GM18502 (cell line): ENCODE data around the gene FHIT.

Experiments
- ATAC-seq: cut with Tn5 transposase; IDR thresholded peaks from one replicate; pipeline ENCODE4 v1.9.1; 2021; ENCODE audit warnings: mild to moderate bottlenecking; ENCODE audit not compliant: unreplicated experiment, poor library complexity

FHIT gene

GRCh38 chr3:60073942-60074341 is 1177.3 kb downstream of the FHIT start:
- no peak for ATAC-seq

GRCh38 chr3:60073228-60073627 is 1178.0 kb downstream of the FHIT start:
- no peak for ATAC-seq

GRCh38 chr3:60070366-60070765 is 1180.9 kb downstream of the FHIT start:
- no peak for ATAC-seq

- ATAC-seq = no peak
These were observed 1185.9 kb downstream of the FHIT start for GRCh38 chr3:60065227-60065868.

GRCh38 chr3:60064210-60065178 is 1186.8 kb downstream of the FHIT start:
- no peak for ATAC-seq

- ATAC-seq = no peak
These were observed 1194.8 kb downstream of the FHIT start for GRCh38 chr3:60056404-60056803.

- ATAC-seq = no peak
These were observed 1195.5 kb downstream of the FHIT start for GRCh38 chr3:60055765-60056164.

GRCh38 chr3:60053526-60054265 is 1197.6 kb downstream of the FHIT start:
- no peak for ATAC-seq

- ATAC-seq = no peak
These were observed 1202.8 kb downstream of the FHIT start for GRCh38 chr3:60048447-60048848.

GRCh38 chr3:60047426-60048200 is 1203.6 kb downstream of the FHIT start:
- no peak for ATAC-seq

- no peak for ATAC-seq
These were observed 1205.0 kb downstream of the FHIT start for GRCh38 chr3:60046210-60046609.

- ATAC-seq = no peak
These were observed 1205.6 kb downstream of the FHIT start for GRCh38 chr3:60045686-60046085.

- ATAC-seq = no peak
These were observed 1214.4 kb downstream of the FHIT start for GRCh38 chr3:60036803-60037202.

GRCh38 chr3:60033901-60034453 is 1217.3 kb downstream of the FHIT start:
- no peak for ATAC-seq

- ATAC-seq = no peak
These were observed 1220.3 kb downstream of the FHIT start for GRCh38 chr3:60030982-60031381.

GRCh38 chr3:60028233-60028632 is 1223.0 kb downstream of the FHIT start:
- ATAC-seq = no peak

- no peak for ATAC-seq
These were observed 1223.9 kb downstream of the FHIT start for GRCh38 chr3:60027335-60027734.

GRCh38 chr3:60025096-60026050 is 1225.9 kb downstream of the FHIT start:
- no peak for ATAC-seq

GRCh38 chr3:60024400-60024799 is 1226.9 kb downstream of the FHIT start:
- no peak for ATAC-seq
